8988T (cell line): Measurements from ENCODE around the gene GEMIN8.

ENCODE experiments used
- DNase-seq: peaks from one replicate; pipeline ENCODE4 v3.0.0; 2011

The GEMIN8 gene

GRCh38 chrX:14015294-14015693 lies 14.4 kb downstream of the GEMIN8 start:
- no peak for DNase-seq

- DNase-seq, result no peak
These were observed 15.2 kb downstream of the GEMIN8 start for GRCh38 chrX:14014526-14014925.

GRCh38 chrX:14013054-14013453 lies 16.6 kb downstream of the GEMIN8 start:
- no peak for DNase-seq

GRCh38 chrX:14010566-14010965 lies 19.1 kb downstream of the GEMIN8 start:
- DNase-seq, result no peak

GRCh38 chrX:14006540-14006939 lies 23.2 kb downstream of the GEMIN8 start:
- DNase-seq, result no peak

GRCh38 chrX:14003876-14004425 lies 25.7 kb downstream of the GEMIN8 start:
- DNase-seq, result no peak

GRCh38 chrX:14003028-14003427 lies 26.7 kb downstream of the GEMIN8 start:
- no peak for DNase-seq

- no peak for DNase-seq
These were observed 33.0 kb downstream of the GEMIN8 start for GRCh38 chrX:13996650-13997049.

- no peak for DNase-seq
These were observed 35.1 kb downstream of the GEMIN8 start for GRCh38 chrX:13994536-13995080.

GRCh38 chrX:13994104-13994503 lies 35.6 kb downstream of the GEMIN8 start:
- DNase-seq, result no peak

GRCh38 chrX:13990126-13990800 lies 39.4 kb downstream of the GEMIN8 start:
- no peak for DNase-seq

- no peak for DNase-seq
These were observed 43.8 kb downstream of the GEMIN8 start for GRCh38 chrX:13985697-13986435.

GRCh38 chrX:13983734-13984133 lies 46.0 kb downstream of the GEMIN8 start:
- DNase-seq, result no peak

GRCh38 chrX:13968198-13968597 lies 61.5 kb downstream of the GEMIN8 start:
- DNase-seq, result no peak

GRCh38 chrX:13967636-13968035 lies 62.1 kb downstream of the GEMIN8 start:
- DNase-seq, result no peak

- DNase-seq, result no peak
These were observed 62.9 kb downstream of the GEMIN8 start for GRCh38 chrX:13966793-13967125.

- no peak for DNase-seq
These were observed 63.5 kb downstream of the GEMIN8 start for GRCh38 chrX:13966071-13966792.

- DNase-seq, result no peak
These were observed 64.2 kb downstream of the GEMIN8 start for GRCh38 chrX:13965531-13965930.

GRCh38 chrX:13956998-13957397 lies 72.7 kb downstream of the GEMIN8 start:
- no peak for DNase-seq
